WI38 (cell line): ENCODE measurements around the gene MOCS1.

Source experiments
- H3K4me3 ChIP-seq: 2 replicates; pipeline ENCODE4 v1.5.1; 2011; ENCODE audit warnings: low read depth, mild to moderate bottlenecking, control low read depth, low read length
- CTCF ChIP-seq: IDR thresholded peaks from 2 replicates; pipeline ENCODE4 v1.5.1; 2012; ENCODE audit warnings: low read depth, mild to moderate bottlenecking, control low read depth, low read length

The MOCS1 gene

GRCh38 chr6:39934131-39934757 lies at the start of gene MOCS1:
MOCS1 (minus strand) TSS chr6:39934462; CDS start chr6:39934417, 45 bp downstream.
- TF ChIP-seq CTCF = no peak
- H3K4me3 ChIP-seq = peak within 1 kb of the TSS; percentile 79

GRCh38 chr6:39984051-39984450 lies 49.8 kb upstream of the MOCS1 start:
- TF ChIP-seq CTCF = no peak
- H3K4me3 ChIP-seq = no peak overlapping the region

- no peak for TF ChIP-seq CTCF
- no peak overlapping the region for H3K4me3 ChIP-seq
Observed at GRCh38 chr6:39983193-39983592, 48.9 kb upstream of the MOCS1 start.

- no peak overlapping the region for H3K4me3 ChIP-seq
- TF ChIP-seq CTCF = no peak
Observed at GRCh38 chr6:39982720-39983119, 48.5 kb upstream of the MOCS1 start.

GRCh38 chr6:39980839-39981580 lies 46.7 kb upstream of the MOCS1 start:
- peak; percentile 37 for TF ChIP-seq CTCF

GRCh38 chr6:39979461-39980328 lies 45.4 kb upstream of the MOCS1 start:
- H3K4me3 ChIP-seq = no peak overlapping the region
- TF ChIP-seq CTCF = no peak

More at GRCh38 chr6:39980839-39981580, 46.7 kb upstream of the MOCS1 start:
- H3K4me3 ChIP-seq = no peak overlapping the region
